BLaER1 (cell line): ENCODE data around the gene CAPZB.

Experiments
- H3K27ac ChIP-seq: shearing (Covaris generic); formaldehyde crosslinking; 2 replicates; pipeline ENCODE4 v1.8.1; 2022
- H3K27me3 ChIP-seq: shearing (Covaris generic); formaldehyde crosslinking; 2 replicates; pipeline ENCODE4 v1.8.1; 2022
- H3K36me3 ChIP-seq: shearing (Covaris generic); formaldehyde crosslinking; 2 replicates; pipeline ENCODE4 v1.8.1; 2022
- H3K4me1 ChIP-seq: shearing (Covaris generic); formaldehyde crosslinking; 2 replicates; pipeline ENCODE4 v1.8.1; 2022
- H3K4me2 ChIP-seq: shearing (Covaris generic); formaldehyde crosslinking; 2 replicates; pipeline ENCODE4 v1.8.1; 2022
- H3K4me3 ChIP-seq: shearing (Covaris generic); formaldehyde crosslinking; 2 replicates; pipeline ENCODE4 v1.8.1; 2022
- H3K9ac ChIP-seq: shearing (Covaris generic); formaldehyde crosslinking; 2 replicates; pipeline ENCODE4 v1.8.1; 2022
- H3K9me3 ChIP-seq: shearing (Covaris generic); formaldehyde crosslinking; 2 replicates; pipeline ENCODE4 v1.8.1; 2022
- H4K20me1 ChIP-seq: shearing (Covaris generic); formaldehyde crosslinking; 2 replicates; pipeline ENCODE4 v1.8.1; 2022
- Cebpa-rat ChIP-seq: shearing (Covaris generic); IDR thresholded peaks from 2 replicates; pipeline ENCODE4 v1.8.1; 2022

CAPZB gene

DNA sequence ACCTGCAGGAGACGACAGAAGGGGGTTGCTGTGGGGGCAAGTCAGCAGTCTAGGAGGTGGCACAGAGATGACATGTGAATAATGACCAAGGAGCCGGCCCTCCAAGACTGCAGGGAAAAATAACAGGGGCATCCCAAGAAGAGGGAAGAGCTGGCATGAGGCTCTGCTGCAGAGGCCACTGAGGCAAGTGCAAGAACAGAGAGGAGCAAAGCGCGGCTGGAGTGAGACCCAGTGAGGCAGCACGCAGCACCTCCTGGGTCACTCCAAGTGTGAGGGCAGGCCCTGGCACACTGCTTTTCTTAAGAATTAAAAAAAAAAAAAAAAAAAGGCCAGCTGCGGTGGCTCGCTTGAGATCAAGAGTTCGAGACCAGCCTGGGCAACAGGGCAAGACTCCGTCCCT lies 93.1 kb downstream of the CAPZB start:
- Histone ChIP-seq H3K4me3 (no peak overlapping the region), H4K20me1 (peaks cover 75% of the 10 kb centered on the region), H3K9ac (peak overlapping the region; percentile 80), H3K4me2 (peak overlapping the region; percentile 92), H3K27ac (peak overlapping the region; percentile 87), H3K27me3 (no peaks in the 10 kb centered on the region), H3K36me3 (peaks cover 11% of the 10 kb centered on the region), H3K4me1 (peaks cover 90% of the 10 kb centered on the region), H3K9me3 (no peaks in the 10 kb centered on the region)
- no peak for TF ChIP-seq Cebpa-rat

DNA sequence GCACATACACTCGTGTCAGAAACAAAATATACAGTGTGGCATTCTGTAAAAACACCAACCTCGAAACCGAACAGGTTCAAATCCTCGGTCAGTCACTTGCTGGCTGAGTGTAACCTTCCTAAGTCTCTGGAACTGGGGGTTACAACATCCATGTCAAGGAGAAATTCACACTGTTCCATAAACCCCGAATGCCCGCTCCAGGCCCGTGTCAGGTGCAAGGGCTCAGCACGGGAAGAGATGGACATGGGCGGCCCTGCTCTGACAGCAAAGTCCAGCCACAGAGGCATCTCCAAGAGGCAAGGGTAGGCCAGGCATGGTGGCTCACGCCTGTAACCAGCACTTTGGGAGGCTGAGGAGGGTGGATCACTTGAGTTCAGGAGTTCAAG lies 93.8 kb downstream of the CAPZB start:
- H3K27ac ChIP-seq = peak overlapping the region; percentile 87
- H3K27me3 ChIP-seq = no peaks in the 10 kb centered on the region
- peak overlapping the region; percentile 92 for H3K4me2 ChIP-seq
- peaks cover 94% of the 10 kb centered on the region for H3K4me1 ChIP-seq
- peak overlapping the region; percentile 57 for H3K4me3 ChIP-seq
- H3K36me3 ChIP-seq = peaks cover 10% of the 10 kb centered on the region
- H3K9ac ChIP-seq = peak overlapping the region; percentile 80
- no peak for TF ChIP-seq Cebpa-rat
- no peaks in the 10 kb centered on the region for H3K9me3 ChIP-seq
- peaks cover 77% of the 10 kb centered on the region for H4K20me1 ChIP-seq

DNA sequence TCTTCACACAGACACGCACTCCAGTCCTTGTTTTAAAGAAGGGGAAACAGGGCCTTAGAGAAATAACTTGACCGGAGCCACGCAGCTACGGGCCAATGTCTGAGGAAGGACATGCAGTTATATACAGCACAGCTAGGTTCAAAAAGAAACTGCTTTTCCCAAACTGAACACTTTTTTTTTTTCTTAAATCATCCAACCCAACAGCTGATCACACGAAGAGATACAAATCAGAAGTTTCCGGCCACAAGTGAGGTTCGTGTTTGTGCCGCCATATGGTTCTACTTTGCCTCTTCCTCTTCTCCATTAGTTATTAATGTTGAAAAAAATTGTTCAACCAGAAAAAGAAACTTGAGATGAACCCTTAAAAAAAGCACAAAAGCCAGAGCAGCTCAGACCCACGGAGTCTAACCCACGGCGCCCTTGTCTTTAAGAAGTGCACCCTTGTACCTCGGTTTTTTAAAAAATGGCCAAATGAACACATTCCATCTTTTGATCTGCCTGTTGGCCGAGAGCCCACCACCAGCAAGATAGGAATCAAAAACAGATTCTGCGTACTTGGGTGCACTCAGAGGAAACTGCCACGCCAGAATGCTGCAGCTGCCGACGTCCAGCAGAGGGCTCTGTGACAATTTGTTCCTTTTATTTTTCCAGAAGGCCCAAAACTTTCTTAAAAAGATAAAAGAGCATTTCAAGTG lies 94.3 kb downstream of the CAPZB start:
- Histone ChIP-seq H3K9me3 (no peaks in the 10 kb centered on the region), H3K4me2 (peak overlapping the region; percentile 92), H3K9ac (peak overlapping the region; percentile 80), H3K27me3 (no peaks in the 10 kb centered on the region), H3K4me1 (peaks cover 89% of the 10 kb centered on the region), H3K27ac (peak overlapping the region; percentile 87), H3K4me3 (peak overlapping the region; percentile 57), H4K20me1 (peaks cover 77% of the 10 kb centered on the region), H3K36me3 (peaks cover 8% of the 10 kb centered on the region)
- no peak for TF ChIP-seq Cebpa-rat

DNA sequence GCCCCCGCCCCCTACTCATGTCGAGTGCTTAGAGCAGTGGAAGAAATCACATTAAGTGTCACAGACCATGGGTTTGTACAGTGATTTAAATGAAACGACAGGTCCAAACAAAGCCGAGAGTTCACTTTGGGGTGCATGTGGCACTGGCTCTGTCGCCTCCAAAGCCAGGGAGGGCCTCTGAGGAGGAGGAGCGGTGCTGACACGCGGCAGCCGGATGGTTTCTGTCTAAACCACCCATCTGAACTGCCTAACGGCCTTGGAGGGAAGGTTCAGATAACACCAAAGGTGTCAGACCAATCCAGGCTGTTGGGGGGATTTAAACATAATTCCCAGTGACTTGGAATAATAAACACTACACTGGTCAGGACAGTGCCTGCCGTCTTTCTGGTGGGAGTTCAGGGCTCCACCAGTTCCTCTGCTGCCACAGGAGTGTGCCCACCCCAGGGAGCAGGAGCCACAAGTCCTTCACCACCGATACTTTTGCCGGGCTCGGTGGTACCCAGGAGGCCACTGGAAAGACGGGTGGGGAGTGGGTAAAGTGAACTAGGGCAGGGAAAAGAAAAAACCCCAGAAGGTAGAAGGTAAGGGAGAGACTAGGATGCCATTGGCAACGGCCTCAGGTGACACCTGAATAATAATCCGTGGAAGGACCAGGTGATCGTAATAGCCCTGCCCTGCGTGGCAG lies 95.0 kb downstream of the CAPZB start:
- peak overlapping the region; percentile 92 for H3K4me2 ChIP-seq
- H3K27ac ChIP-seq = peak overlapping the region; percentile 87
- H3K9ac ChIP-seq = peak overlapping the region; percentile 80
- H4K20me1 ChIP-seq = peaks cover 77% of the 10 kb centered on the region
- H3K4me1 ChIP-seq = peaks cover 82% of the 10 kb centered on the region
- no peaks in the 10 kb centered on the region for H3K27me3 ChIP-seq
- no peaks in the 10 kb centered on the region for H3K9me3 ChIP-seq
- TF ChIP-seq Cebpa-rat = no peak
- peaks cover 10% of the 10 kb centered on the region for H3K36me3 ChIP-seq
- H3K4me3 ChIP-seq = peak overlapping the region; percentile 57

GRCh38 chr1:19388980-19389379 lies 96.4 kb downstream of the CAPZB start:
- H3K27ac ChIP-seq = no peak overlapping the region; the same call in 1 of the 2 replicates
- 0 out of 2 replicates have a peak overlapping the region, but pooled peaks have one; percentile 7 for H3K9ac ChIP-seq
- H3K4me2 ChIP-seq = peak overlapping the region; percentile 92
- H3K27me3 ChIP-seq = no peaks in the 10 kb centered on the region
- no peak for TF ChIP-seq Cebpa-rat
- no peaks in the 10 kb centered on the region for H3K9me3 ChIP-seq
- H3K36me3 ChIP-seq = peaks cover 23% of the 10 kb centered on the region
- no peak overlapping the region for H3K4me3 ChIP-seq
- peaks cover 77% of the 10 kb centered on the region for H3K4me1 ChIP-seq
- H4K20me1 ChIP-seq = peaks cover 73% of the 10 kb centered on the region

DNA sequence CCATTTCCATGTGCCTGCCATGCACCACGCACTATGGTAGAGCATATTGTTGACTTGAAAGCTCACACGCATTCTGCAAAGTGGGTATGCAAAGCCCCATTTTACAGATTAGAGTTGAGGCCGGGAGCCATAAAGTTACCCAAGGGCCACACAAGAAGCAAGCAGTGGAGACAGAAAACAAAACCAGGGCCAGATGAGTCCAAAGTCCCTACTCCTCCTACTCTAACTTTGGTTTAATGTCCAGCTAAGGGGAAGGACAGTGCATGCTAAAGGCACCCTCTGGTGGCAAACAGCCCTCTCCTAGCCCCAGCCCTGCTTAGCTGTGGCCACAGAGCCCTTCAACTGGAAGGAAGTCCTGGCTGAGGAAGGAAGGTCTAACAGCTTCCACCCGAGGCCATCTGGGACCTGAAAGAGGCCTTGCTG lies 98.3 kb downstream of the CAPZB start:
- Histone ChIP-seq H3K4me1 (peaks cover 73% of the 10 kb centered on the region), H3K27ac (peak overlapping the region; percentile 15), H3K9me3 (no peaks in the 10 kb centered on the region), H3K27me3 (no peaks in the 10 kb centered on the region), H3K4me3 (no peak overlapping the region), H4K20me1 (peaks cover 59% of the 10 kb centered on the region), H3K4me2 (peak overlapping the region; percentile 92), H3K36me3 (peaks cover 38% of the 10 kb centered on the region), H3K9ac (no peak overlapping the region)
- TF ChIP-seq Cebpa-rat = no peak

DNA sequence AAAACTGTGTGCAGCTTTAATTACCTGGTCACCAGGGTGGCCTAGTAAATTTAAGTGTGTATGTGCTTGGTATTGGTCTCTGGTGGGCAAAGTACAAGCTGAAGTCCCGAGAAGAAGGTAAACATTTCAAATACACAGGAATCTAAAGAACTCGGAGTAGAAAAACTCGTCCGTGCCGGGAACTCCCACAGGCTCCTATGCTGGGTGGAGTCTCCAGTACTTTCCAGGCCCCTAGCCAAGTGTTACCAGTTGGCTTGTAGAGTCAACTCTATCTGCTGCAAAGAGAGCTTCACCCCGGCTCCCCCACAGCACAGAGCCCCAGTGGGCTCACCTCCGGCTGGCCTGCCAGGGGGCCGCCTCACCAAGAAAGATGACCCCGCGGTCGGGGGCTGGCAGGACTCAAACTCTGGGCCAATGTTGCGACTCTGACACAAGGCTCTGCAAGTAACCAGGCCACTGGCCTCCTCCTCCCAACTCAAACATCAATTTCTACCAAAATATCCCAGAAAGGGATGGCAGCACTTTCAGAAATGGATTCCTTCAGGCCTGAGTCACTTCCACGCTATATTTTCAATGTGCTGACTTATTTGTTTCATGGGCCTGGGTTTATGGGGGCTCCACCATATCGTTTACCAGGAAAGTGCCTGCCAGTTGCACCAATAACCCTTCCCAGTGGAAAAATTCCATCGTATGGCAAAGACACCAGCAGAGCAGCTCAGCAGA lies 99.3 kb downstream of the CAPZB start:
- no peaks in the 10 kb centered on the region for H3K27me3 ChIP-seq
- no peak overlapping the region for H3K9ac ChIP-seq
- no peak overlapping the region for H3K4me2 ChIP-seq
- peaks cover 54% of the 10 kb centered on the region for H4K20me1 ChIP-seq
- peaks cover 46% of the 10 kb centered on the region for H3K36me3 ChIP-seq
- TF ChIP-seq Cebpa-rat = no peak
- peaks cover 73% of the 10 kb centered on the region for H3K4me1 ChIP-seq
- H3K9me3 ChIP-seq = no peaks in the 10 kb centered on the region
- no peak overlapping the region for H3K27ac ChIP-seq
- no peak overlapping the region for H3K4me3 ChIP-seq

DNA sequence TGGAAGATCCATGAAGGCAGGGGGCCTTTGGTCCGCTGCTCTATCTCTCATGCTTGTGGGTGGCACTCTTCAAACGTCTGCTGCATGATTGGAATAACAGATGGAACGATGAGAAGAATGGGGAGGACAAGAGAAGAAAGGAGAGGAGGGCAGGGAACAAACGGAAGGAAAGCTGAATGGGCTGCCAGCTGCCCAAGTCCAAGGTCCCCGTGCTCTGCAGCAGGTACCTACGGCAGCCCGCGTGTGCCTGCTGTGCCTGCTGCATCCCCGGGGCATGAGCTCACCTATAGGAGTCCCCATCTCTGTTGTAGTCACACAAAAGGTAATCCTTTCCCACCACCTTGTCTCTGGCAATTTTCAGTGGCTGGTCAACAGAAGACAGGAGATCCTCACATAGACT lies 100.1 kb downstream of the CAPZB start:
- H3K9me3 ChIP-seq = no peaks in the 10 kb centered on the region
- H3K9ac ChIP-seq = no peak overlapping the region
- H3K27ac ChIP-seq = no peak overlapping the region
- peaks cover 53% of the 10 kb centered on the region for H3K36me3 ChIP-seq
- H3K4me1 ChIP-seq = peaks cover 66% of the 10 kb centered on the region
- H3K4me2 ChIP-seq = no peak overlapping the region
- H3K27me3 ChIP-seq = no peaks in the 10 kb centered on the region
- no peak overlapping the region for H3K4me3 ChIP-seq
- peaks cover 48% of the 10 kb centered on the region for H4K20me1 ChIP-seq
- TF ChIP-seq Cebpa-rat = no peak

DNA sequence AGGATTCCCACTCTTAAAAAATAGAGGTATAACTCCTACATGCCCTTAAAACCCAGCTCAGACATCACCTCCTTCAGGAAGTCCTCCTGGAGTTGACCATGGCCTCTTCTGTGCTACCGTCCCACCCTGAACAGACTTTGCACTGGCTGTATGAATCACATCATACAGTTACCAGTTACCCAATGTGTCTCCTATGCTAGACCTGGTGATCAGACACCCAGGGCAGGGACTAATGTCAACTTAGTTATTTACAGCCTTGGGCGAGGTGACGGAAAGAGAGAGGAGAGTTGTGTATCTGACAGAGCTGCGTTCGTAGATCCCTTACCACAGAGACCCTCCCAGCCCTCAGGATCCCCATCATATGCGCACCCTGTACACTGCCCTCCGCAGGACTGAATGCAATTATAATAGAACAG lies 100.6 kb downstream of the CAPZB start:
- Histone ChIP-seq H3K4me1 (peaks cover 62% of the 10 kb centered on the region), H3K4me2 (no peak overlapping the region), H3K27ac (no peak overlapping the region), H3K9me3 (no peaks in the 10 kb centered on the region), H3K4me3 (no peak overlapping the region), H3K36me3 (peaks cover 57% of the 10 kb centered on the region), H4K20me1 (peaks cover 43% of the 10 kb centered on the region), H3K9ac (no peak overlapping the region), H3K27me3 (no peaks in the 10 kb centered on the region)
- no peak for TF ChIP-seq Cebpa-rat

- Histone ChIP-seq H3K9me3 (no peaks in the 10 kb centered on the region), H3K4me1 (peaks cover 55% of the 10 kb centered on the region), H3K27me3 (no peaks in the 10 kb centered on the region), H3K36me3 (peaks cover 64% of the 10 kb centered on the region), H3K27ac (no peak overlapping the region), H4K20me1 (peaks cover 41% of the 10 kb centered on the region), H3K9ac (no peak overlapping the region), H3K4me2 (no peak overlapping the region), H3K4me3 (no peak overlapping the region)
- TF ChIP-seq Cebpa-rat = no peak
Observed at GRCh38 chr1:19384113-19384512, 101.2 kb downstream of the CAPZB start.
